GM12891 (cell line): ENCODE measurements around the gene MAG.

Source experiments
- POLR2A ChIP-seq: IDR thresholded peaks from 2 replicates; pipeline ENCODE4 v1.6.1; 2011; ENCODE audit warnings: low read depth, low read length, control low read depth
- POLR2AphosphoS5 ChIP-seq: IDR thresholded peaks from 2 replicates; pipeline ENCODE4 v1.6.1; 2011; ENCODE audit warnings: low read depth, low read length, control low read depth
- POU2F2 ChIP-seq: IDR thresholded peaks from 2 replicates; pipeline ENCODE4 v1.6.1; 2011; ENCODE audit warnings: low read depth, mild to moderate bottlenecking, control low read depth, low read length, moderate library complexity
- TAF1 ChIP-seq: IDR thresholded peaks from 2 replicates; pipeline ENCODE4 v1.6.1; 2011; ENCODE audit warnings: low read depth, low read length, control low read depth

DNA sequence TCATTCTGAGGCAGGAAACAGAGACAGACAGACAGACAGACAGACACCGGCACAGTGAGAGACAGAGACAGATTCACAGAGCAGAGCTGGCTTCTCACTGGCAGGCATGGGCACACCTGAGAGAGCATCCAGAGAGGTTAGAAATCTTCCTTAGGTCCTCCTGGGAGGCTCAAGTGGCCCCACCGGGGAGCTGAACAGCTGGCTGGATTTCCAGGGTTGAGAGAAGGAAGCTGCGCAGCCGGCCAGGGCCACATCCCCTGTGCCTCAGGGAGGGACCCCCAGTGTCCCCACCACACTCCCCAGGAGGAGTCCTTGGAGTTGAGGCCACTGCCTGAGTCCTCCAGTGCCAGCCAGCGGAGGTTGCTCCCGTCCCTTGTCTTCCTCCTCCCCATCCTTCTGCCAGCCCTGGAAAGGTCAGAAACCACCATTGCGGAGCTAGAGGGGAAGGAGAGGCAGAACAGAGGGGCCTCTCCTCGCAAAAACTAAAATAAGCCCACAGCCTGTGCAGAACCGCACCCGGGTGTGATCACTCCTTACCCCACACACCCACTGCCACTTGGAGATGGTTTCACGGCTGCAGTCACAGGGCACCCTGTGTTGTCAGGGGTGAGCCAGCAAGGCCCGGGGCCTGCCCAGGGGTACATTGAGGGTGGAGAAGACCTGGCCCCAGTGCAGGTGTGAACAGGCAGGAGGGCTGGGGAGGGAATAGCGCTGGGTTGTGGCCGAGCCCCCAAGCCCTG, 70.5 kb downstream of the MAG start:
- TF ChIP-seq POLR2AphosphoS5 (no peak), TAF1 (no peak), POU2F2 (no peak), POLR2A (no peak)
